Measurements from ENCODE around the gene FMN1. TPM values are rescaled to one million over a fixed set of nuclear protein-coding genes. Genes with fewer than 3 reads are reported as not detected.

Gene FMN1
- total RNA-seq, 2 donors from 2014 or later = 0.60 to 1.1 TPM

- no peaks in the 10 kb centered on the region for H3K9me3 ChIP-seq (ENCODE audit: control insufficient read depth, low read length)
- no peaks in the 10 kb centered on the region for H3K4me1 Mint-ChIP-seq
- no peak overlapping the region for H3K27ac ChIP-seq (ENCODE audit: low read depth, low read length)
- H3K4me3 ChIP-seq (ENCODE audit: low read length) = no peak overlapping the region
- no peak overlapping the region for H3K9ac ChIP-seq (ENCODE audit: extremely low read depth, low read length, poor library complexity, severe bottlenecking)
- H3K4me1 ChIP-seq (ENCODE audit: control insufficient read depth, insufficient read depth, low read length) = no peaks in the 10 kb centered on the region
- no peak for TF ChIP-seq CTCF (conservative IDR thresholded peaks at IDR 0.05)
- no peak overlapping the region for H3K4me3 Mint-ChIP-seq
- H3K36me3 Mint-ChIP-seq (ENCODE audit: low read depth) = no peaks in the 10 kb centered on the region
- WGBS, 2 experiments (ENCODE audit: insufficient coverage in 1 of 2, insufficient read length in 1 of 2) = 94 to 100% methylated on average over 3 of the region's 3 CpGs
- H3K9me3 Mint-ChIP-seq = no peaks in the 10 kb centered on the region
- peaks cover 23% of the 10 kb centered on the region for H3K27me3 ChIP-seq (ENCODE audit: control insufficient read depth, insufficient read depth, low read length, poor library complexity, severe bottlenecking)
- H3K27me3 Mint-ChIP-seq (ENCODE audit: insufficient read depth) = peaks cover 4% of the 10 kb centered on the region
- no peak overlapping the region for H3K27ac Mint-ChIP-seq
- no peak for DNase-seq
- H3K36me3 ChIP-seq (ENCODE audit: control insufficient read depth, insufficient read depth, low read length) = no peaks in the 10 kb centered on the region
Measured at GRCh38 chr15:33138000-33138399, 56.5 kb downstream of the FMN1 start.

- H3K27ac Mint-ChIP-seq = no peak overlapping the region
- H3K27ac ChIP-seq (ENCODE audit: low read depth, low read length) = no peak overlapping the region
- H3K9me3 ChIP-seq (ENCODE audit: control insufficient read depth, low read length) = no peaks in the 10 kb centered on the region
- H3K4me3 ChIP-seq (ENCODE audit: low read length) = no peak overlapping the region
- peaks cover 4% of the 10 kb centered on the region for H3K27me3 Mint-ChIP-seq (ENCODE audit: insufficient read depth)
- no peak for TF ChIP-seq CTCF (conservative IDR thresholded peaks at IDR 0.05)
- H3K27me3 ChIP-seq (ENCODE audit: control insufficient read depth, insufficient read depth, low read length, poor library complexity, severe bottlenecking) = peaks cover 27% of the 10 kb centered on the region
- H3K4me1 Mint-ChIP-seq = no peaks in the 10 kb centered on the region
- no peaks in the 10 kb centered on the region for H3K36me3 ChIP-seq (ENCODE audit: control insufficient read depth, insufficient read depth, low read length)
- no peak for DNase-seq
- H3K9me3 Mint-ChIP-seq = no peaks in the 10 kb centered on the region
- no peaks in the 10 kb centered on the region for H3K36me3 Mint-ChIP-seq (ENCODE audit: low read depth)
- no peak overlapping the region for H3K9ac ChIP-seq (ENCODE audit: extremely low read depth, low read length, poor library complexity, severe bottlenecking)
- H3K4me3 Mint-ChIP-seq = no peak overlapping the region
- no peaks in the 10 kb centered on the region for H3K4me1 ChIP-seq (ENCODE audit: control insufficient read depth, insufficient read depth, low read length)
Measured at GRCh38 chr15:33137101-33137500, 57.4 kb downstream of the FMN1 start.

GRCh38 chr15:33136353-33136752 is 58.2 kb downstream of the FMN1 start:
- Mint-ChIP-seq H3K4me1 (no peaks in the 10 kb centered on the region), H3K27me3 (ENCODE audit: insufficient read depth) (peaks cover 6% of the 10 kb centered on the region), H3K9me3 (no peaks in the 10 kb centered on the region), H3K4me3 (no peak overlapping the region), H3K36me3 (ENCODE audit: low read depth) (no peaks in the 10 kb centered on the region), H3K27ac (no peak overlapping the region)
- Histone ChIP-seq H3K27me3 (ENCODE audit: control insufficient read depth, insufficient read depth, low read length, poor library complexity, severe bottlenecking) (peaks cover 26% of the 10 kb centered on the region), H3K4me1 (ENCODE audit: control insufficient read depth, insufficient read depth, low read length) (no peaks in the 10 kb centered on the region), H3K9ac (ENCODE audit: extremely low read depth, low read length, poor library complexity, severe bottlenecking) (no peak overlapping the region), H3K9me3 (ENCODE audit: control insufficient read depth, low read length) (no peaks in the 10 kb centered on the region), H3K4me3 (ENCODE audit: low read length) (no peak overlapping the region), H3K27ac (ENCODE audit: low read depth, low read length) (no peak overlapping the region), H3K36me3 (ENCODE audit: control insufficient read depth, insufficient read depth, low read length) (no peaks in the 10 kb centered on the region)
- no peak for DNase-seq
- 64% methylated on average over 4 of the region's 4 CpGs; no CpG with 5 or more reads in 1 of the 2 experiments for WGBS, 2 experiments (ENCODE audit: insufficient coverage in 1 of 2, insufficient read length in 1 of 2)
- TF ChIP-seq CTCF (conservative IDR thresholded peaks at IDR 0.05) = no peak

Data from endodermal cell (in vitro differentiated cells).